ENCODE measurements around the gene CRYL1. TPM values are rescaled to one million over a fixed set of nuclear protein-coding genes. Genes with fewer than 3 reads are reported as not detected.

Gene CRYL1
- total and polyA plus RNA-seq, 2 of the 4 experiments (the other 2 are of a cell fraction): 11.7 to 16.4 TPM

DNA sequence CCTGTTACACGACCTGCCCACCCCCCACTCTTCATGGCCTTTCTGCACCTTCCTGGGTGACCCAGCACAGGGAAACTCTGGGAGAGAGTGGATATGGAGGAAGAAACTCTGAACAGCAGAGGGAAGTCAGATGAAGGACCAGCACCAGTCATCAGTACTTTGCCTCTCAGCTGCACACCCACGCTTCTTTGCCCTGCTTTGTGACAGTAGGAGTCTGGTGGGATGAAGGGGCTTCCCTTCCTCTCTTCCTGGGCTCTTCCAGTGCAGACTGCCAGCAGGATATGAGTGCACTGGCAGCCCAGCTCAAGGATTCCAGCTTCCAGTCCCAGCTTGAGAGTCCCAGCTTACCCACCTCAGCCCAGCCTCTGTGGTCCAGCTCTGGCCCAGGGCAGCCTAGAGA is 68.9 kb downstream of the CRYL1 start:
- Histone ChIP-seq H4K20me1 (ENCODE audit: insufficient read depth, low read length) (no peaks in the 10 kb centered on the region), H3K56ac (ENCODE audit: extremely low read depth, insufficient read depth, low read length) (no peak overlapping the region), H3K9ac (ENCODE audit: low read depth, low read length) (no peak overlapping the region), H3K4me2 (ENCODE audit: low read depth, low read length) (no peak overlapping the region), H4K5ac (ENCODE audit: low read depth, low read length) (no peak overlapping the region), H3K18ac (ENCODE audit: low read depth, low read length) (no peak overlapping the region), H3K4ac (ENCODE audit: low read depth, low read length) (no peak overlapping the region), H2BK20ac (ENCODE audit: low read depth, low read length) (no peak overlapping the region), H2BK120ac (ENCODE audit: low read depth, low read length) (no peak overlapping the region), H3K36me3 (ENCODE audit: control insufficient read depth, insufficient read depth, low read length) (no peaks in the 10 kb centered on the region), H3K23ac (ENCODE audit: low read depth, low read length) (no peak overlapping the region), H2AK5ac (ENCODE audit: low read depth, low read length) (no peak overlapping the region), H2BK5ac (ENCODE audit: low read depth, low read length, poor library complexity, severe bottlenecking) (no peak overlapping the region), H3K27ac (ENCODE audit: insufficient read depth, low read length) (no peak overlapping the region), H4K8ac (ENCODE audit: low read depth in 2 of 2, low read length in 2 of 2) (no peak overlapping the region), H3K4me1 (ENCODE audit: control insufficient read depth, insufficient read depth, low read length) (peaks cover 4% of the 10 kb centered on the region; the same call in 1 of the 2 replicates), H2AFZ (replicated peaks; ENCODE audit: low read length, poor library complexity) (no peak overlapping the region), H3K9me3 (ENCODE audit: control insufficient read depth, insufficient read depth, low read length) (no peaks in the 10 kb centered on the region), H2BK15ac (ENCODE audit: low read depth, low read length) (no peak overlapping the region), H3K9me1 (ENCODE audit: insufficient read depth, low read length) (peaks cover 4% of the 10 kb centered on the region), H3K4me3 (ENCODE audit: insufficient read depth, low read depth, low read length) (no peak overlapping the region), H3K79me1 (ENCODE audit: low read depth in 1 of 2, low read length in 2 of 2) (no peaks in the 10 kb centered on the region), H4K91ac (ENCODE audit: insufficient read depth, low read depth, low read length) (no peak overlapping the region), H3K27me3 (ENCODE audit: control insufficient read depth, insufficient read depth, low read length) (no peaks in the 10 kb centered on the region; the same call in 1 of the 2 replicates), H3K14ac (replicated peaks; ENCODE audit: low read depth, low read length) (no peak overlapping the region), H2AK9ac (replicated peaks; ENCODE audit: low read depth, low read length, poor library complexity) (no peak overlapping the region)
- dilution Hi-C loops (cut with HindIII; ENCODE audit: low sequenced_read_pairs, unreplicated experiment) (no loop called here), intact Hi-C loops (cut with micrococcal nuclease) (no loop called here), in situ Hi-C loops (cut with MboI; ENCODE audit: low sequenced_read_pairs) (no loop called here)
- no peak for TF ChIP-seq MAZ (IDR thresholded peaks at IDR 0.05; ENCODE audit: borderline replicate concordance, low read depth, low read length)
- TF ChIP-seq POLR2A (IDR thresholded peaks at IDR 0.05; ENCODE audit: low read depth, low read length): no peak
- no peak for TF ChIP-seq CEBPB (IDR thresholded peaks at IDR 0.05; ENCODE audit: low read depth, low read length)
- TF ChIP-seq RFX5 (IDR thresholded peaks at IDR 0.05; ENCODE audit: low read depth, low read length): no peak
- TF ChIP-seq, protein P1, sequence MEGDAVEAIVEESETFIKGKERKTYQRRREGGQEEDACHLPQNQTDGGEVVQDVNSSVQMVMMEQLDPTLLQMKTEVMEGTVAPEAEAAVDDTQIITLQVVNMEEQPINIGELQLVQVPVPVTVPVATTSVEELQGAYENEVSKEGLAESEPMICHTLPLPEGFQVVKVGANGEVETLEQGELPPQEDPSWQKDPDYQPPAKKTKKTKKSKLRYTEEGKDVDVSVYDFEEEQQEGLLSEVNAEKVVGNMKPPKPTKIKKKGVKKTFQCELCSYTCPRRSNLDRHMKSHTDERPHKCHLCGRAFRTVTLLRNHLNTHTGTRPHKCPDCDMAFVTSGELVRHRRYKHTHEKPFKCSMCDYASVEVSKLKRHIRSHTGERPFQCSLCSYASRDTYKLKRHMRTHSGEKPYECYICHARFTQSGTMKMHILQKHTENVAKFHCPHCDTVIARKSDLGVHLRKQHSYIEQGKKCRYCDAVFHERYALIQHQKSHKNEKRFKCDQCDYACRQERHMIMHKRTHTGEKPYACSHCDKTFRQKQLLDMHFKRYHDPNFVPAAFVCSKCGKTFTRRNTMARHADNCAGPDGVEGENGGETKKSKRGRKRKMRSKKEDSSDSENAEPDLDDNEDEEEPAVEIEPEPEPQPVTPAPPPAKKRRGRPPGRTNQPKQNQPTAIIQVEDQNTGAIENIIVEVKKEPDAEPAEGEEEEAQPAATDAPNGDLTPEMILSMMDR (conservative IDR thresholded peaks at IDR 0.05; ENCODE audit: low read depth, low read length): no peak
- no peak for TF ChIP-seq MAFK (IDR thresholded peaks at IDR 0.05; ENCODE audit: low read depth, low read length)
- no peak for TF ChIP-seq SMC3 (IDR thresholded peaks at IDR 0.05; ENCODE audit: low read depth, low read length)
- TF ChIP-seq RCOR1 (IDR thresholded peaks at IDR 0.05; ENCODE audit: insufficient replicate concordance, low read length): no peak
- TF ChIP-seq BHLHE40 (IDR thresholded peaks at IDR 0.05; ENCODE audit: low read depth, low read length): no peak
- TF ChIP-seq, protein P2, sequence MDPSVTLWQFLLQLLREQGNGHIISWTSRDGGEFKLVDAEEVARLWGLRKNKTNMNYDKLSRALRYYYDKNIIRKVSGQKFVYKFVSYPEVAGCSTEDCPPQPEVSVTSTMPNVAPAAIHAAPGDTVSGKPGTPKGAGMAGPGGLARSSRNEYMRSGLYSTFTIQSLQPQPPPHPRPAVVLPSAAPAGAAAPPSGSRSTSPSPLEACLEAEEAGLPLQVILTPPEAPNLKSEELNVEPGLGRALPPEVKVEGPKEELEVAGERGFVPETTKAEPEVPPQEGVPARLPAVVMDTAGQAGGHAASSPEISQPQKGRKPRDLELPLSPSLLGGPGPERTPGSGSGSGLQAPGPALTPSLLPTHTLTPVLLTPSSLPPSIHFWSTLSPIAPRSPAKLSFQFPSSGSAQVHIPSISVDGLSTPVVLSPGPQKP (IDR thresholded peaks at IDR 0.05; ENCODE audit: borderline replicate concordance, low read depth, low read length): no peak
- TF ChIP-seq NFE2L2 (IDR thresholded peaks at IDR 0.05; ENCODE audit: low read depth, low read length): no peak
- TF ChIP-seq CHD1 (IDR thresholded peaks at IDR 0.05; ENCODE audit: low read depth, low read length): no peak
- no peak for TF ChIP-seq RAD21 (IDR thresholded peaks at IDR 0.05; ENCODE audit: low read length)
- TF ChIP-seq, protein P3, sequence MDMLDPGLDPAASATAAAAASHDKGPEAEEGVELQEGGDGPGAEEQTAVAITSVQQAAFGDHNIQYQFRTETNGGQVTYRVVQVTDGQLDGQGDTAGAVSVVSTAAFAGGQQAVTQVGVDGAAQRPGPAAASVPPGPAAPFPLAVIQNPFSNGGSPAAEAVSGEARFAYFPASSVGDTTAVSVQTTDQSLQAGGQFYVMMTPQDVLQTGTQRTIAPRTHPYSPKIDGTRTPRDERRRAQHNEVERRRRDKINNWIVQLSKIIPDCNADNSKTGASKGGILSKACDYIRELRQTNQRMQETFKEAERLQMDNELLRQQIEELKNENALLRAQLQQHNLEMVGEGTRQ (IDR thresholded peaks at IDR 0.05; ENCODE audit: low read depth, low read length): no peak
- no peak for TF ChIP-seq MXI1 (IDR thresholded peaks at IDR 0.05; ENCODE audit: borderline replicate concordance, low read depth, low read length)
- no peak for TF ChIP-seq FOS (IDR thresholded peaks at IDR 0.05; ENCODE audit: low read depth, low read length)
- ChIA-PET POLR2A (ENCODE audit: unreplicated experiment) (no interaction called here), CTCF (no interaction called here)
- no peak for ATAC-seq (ENCODE audit: low read depth)
- no CpG with 5 or more reads among the region's 2 CpGs for WGBS, 2 experiments (ENCODE audit: extremely low coverage in 2 of 2, insufficient read length in 1 of 2)
- BruUV-seq (replicated peaks): no TSS peak
- no peak for DNase-seq
